NCI-H748 treated with DMSO at 0.1 percent for 48 hours (cell line): Measurements from ENCODE around the gene FN3KRP.

Source experiments
- DNase-seq: peaks from one replicate; lab custom pipeline; 2025; lab: John Stamatoyannopoulos, UW

Gene FN3KRP

GRCh38 chr17:82709676-82710498 lies 6.6 kb upstream of the FN3KRP start:
- DNase-seq, result no peak

- DNase-seq, result no peak
Measured at GRCh38 chr17:82710499-82711232, 5.8 kb upstream of the FN3KRP start.

- DNase-seq, result no peak
Measured at GRCh38 chr17:82713071-82713723, 3.3 kb upstream of the FN3KRP start.

- DNase-seq, result no peak
Measured at GRCh38 chr17:82718986-82719685, 2.6 kb downstream of the FN3KRP start.

GRCh38 chr17:82720204-82720603 lies 3.7 kb downstream of the FN3KRP start:
- DNase-seq, result no peak

DNA sequence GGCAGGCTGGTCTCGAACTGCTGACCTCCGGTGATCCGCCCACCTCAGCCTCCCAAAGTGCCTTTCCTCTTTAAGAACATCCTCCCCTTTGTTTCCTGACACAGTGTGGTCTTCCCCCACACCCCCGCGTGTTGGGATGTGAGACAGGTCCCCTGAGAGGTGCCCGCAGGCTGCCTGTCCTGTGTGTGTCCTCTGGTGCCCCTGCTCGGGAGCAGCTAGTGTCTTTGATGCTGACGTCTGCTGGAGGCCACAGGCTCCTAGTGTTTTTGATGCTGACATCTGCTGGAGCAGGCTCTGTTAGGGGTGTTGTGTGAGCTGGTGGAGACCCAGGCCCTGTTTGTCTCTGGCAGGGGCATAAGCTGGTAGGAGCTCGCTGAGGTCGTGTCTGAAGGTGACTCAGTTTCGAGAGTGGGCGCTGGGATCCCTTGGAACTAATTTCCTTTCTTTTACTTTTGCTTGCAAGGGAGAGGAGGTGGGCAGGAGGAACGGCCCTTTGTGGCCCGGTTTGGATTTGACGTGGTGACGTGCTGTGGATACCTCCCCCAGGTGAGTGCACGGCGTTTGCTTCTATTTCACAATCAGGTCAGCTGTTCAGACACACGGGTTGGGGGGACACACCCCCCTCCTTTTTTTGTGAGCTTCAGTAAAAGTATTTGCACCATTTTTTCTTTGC lies 6.0 kb downstream of the FN3KRP start:
- no peak for DNase-seq

GRCh38 chr17:82723169-82723807 lies 6.8 kb downstream of the FN3KRP start:
- DNase-seq, result no peak

DNA sequence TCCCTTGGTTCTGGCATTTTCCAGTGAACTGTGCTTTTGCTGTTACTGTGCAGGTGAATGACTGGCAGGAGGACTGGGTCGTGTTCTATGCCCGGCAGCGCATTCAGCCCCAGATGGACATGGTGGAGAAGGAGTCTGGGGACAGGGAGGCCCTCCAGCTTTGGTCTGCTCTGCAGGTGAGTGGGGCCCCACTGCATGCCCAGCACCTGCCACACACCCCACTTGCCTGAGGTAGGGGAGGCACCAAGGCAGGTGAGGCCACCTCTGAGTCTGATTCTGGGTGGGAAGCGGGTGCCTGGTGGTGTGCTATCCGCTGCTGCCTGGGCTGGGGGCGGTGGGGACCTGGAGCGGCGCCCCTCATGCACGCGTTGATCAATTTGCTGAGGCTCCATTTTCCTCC lies 9.9 kb downstream of the FN3KRP start:
- DNase-seq, result no peak

- DNase-seq, result no peak
Measured at GRCh38 chr17:82729479-82730260, 13.2 kb downstream of the FN3KRP start.

GRCh38 chr17:82732118-82732743 lies 15.7 kb downstream of the FN3KRP start:
- DNase-seq, result no peak

- peak; percentile 15 for DNase-seq
Measured at GRCh38 chr17:82734987-82735866, 18.7 kb downstream of the FN3KRP start, which contains the start of gene FN3K. Gene FN3K, plus strand, starts transcription at chr17:82735615. Its CDS starts 22 bp downstream, at chr17:82735637.

DNA sequence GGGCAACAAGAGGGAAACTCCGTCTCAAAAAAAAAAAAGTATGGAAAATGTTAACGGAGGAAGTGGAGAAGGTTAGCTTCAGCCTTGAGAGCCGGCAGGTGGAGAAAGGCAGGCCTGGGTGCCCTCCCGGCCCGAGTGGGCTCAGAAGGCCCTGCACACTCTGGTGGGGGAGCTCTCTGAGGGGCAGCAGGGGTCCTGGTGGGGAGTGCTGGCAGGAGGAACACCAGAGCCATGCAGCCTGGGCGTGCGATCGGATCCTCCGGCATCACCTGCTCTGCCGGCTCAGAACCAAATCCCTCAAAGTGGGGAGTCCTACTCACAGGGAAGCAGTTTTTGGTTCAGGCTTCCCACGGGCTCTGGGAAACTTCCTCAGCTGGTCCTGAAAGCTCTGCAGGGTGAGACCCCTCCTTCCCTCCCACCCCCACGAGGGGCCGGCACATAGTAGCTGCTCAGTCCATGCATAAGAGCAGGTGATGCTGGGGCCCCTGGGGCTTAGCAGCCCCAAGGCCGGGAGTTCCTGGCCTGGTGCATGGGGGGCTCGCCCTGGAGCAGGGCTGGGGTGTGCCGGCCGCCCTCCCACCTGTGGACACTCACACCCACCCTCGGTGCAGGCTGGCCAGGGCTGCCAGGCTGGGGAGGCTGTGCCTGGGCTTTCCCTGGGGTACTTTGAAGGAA lies 20.1 kb downstream of the FN3KRP start:
- DNase-seq, result no peak

GRCh38 chr17:82737967-82738877 lies 21.7 kb downstream of the FN3KRP start:
- DNase-seq, result no peak

- DNase-seq, result no peak
Measured at GRCh38 chr17:82740906-82741759, 24.6 kb downstream of the FN3KRP start.

GRCh38 chr17:82743344-82744219 lies 27.1 kb downstream of the FN3KRP start:
- no peak for DNase-seq
